HepG2 (cell line): ENCODE data around the gene ABCB11. TPM values are rescaled to one million over a fixed set of nuclear protein-coding genes. Genes with fewer than 3 reads are reported as not detected.

Experiments used
- HNF1A ChIP-seq, 2 experiments: sonication (generic) in 1 of 2; formaldehyde crosslinking in 1 of 2; IDR thresholded peaks; 2 replicates each; pipeline versions ENCODE4 v1.4.0 to v1.6.1; 2016 to 2020; ENCODE audit warnings: borderline replicate concordance in 1 of 2, low read depth in 1 of 2, mild to moderate bottlenecking in 1 of 2, missing genetic modification reagents in 1 of 2
- MLXIP ChIP-seq: sonication (generic); formaldehyde crosslinking; IDR thresholded peaks from 2 replicates; pipeline ENCODE4 v1.9.0; 2021; ENCODE audit warnings: missing genetic modification reagents, borderline replicate concordance
- PRDM10 ChIP-seq: sonication (generic); formaldehyde crosslinking; IDR thresholded peaks from 2 replicates; pipeline ENCODE4 v1.4.0; 2020; ENCODE audit warnings: low read depth, missing genetic modification reagents
- RXRB ChIP-seq: IDR thresholded peaks from 2 replicates; pipeline ENCODE4 v1.6.1; 2016; ENCODE audit warnings: borderline replicate concordance, missing genetic modification reagents, missing compliant biosample characterization
- ZMAT5 ChIP-seq: sonication (generic); formaldehyde crosslinking; IDR thresholded peaks from 2 replicates; pipeline ENCODE4 v1.5.0; 2020; ENCODE audit warnings: mild to moderate bottlenecking, low read depth, missing genetic modification reagents, borderline replicate concordance
- ZNF543 ChIP-seq: sonication (generic); formaldehyde crosslinking; IDR thresholded peaks from 2 replicates; pipeline ENCODE4 v1.4.0; 2020; ENCODE audit warnings: mild to moderate bottlenecking, missing genetic modification reagents
- ZNF710 ChIP-seq: sonication (generic); formaldehyde crosslinking; IDR thresholded peaks from 2 replicates; pipeline ENCODE4 v1.5.0; 2020; ENCODE audit warnings: mild to moderate bottlenecking, missing genetic modification reagents, borderline replicate concordance
- ZSCAN5A ChIP-seq: sonication (generic); formaldehyde crosslinking; IDR thresholded peaks from 2 replicates; pipeline ENCODE4 v1.8.0; 2022; ENCODE audit warnings: mild to moderate bottlenecking, missing genetic modification reagents, borderline replicate concordance
- polyA plus RNA-seq, 8 experiments: library from polyadenylated mRNA; depleted of rRNA in 3 of 8; stranded (reverse) in 7 of 8; unstranded in 1 of 8; fragments of >200 nt; fragmentation: Illumina TruSeq in 4 of 8; extraction: Trizol in 4 of 8; gene quantifications; 2 replicates each; pipeline versions ENCODE4 v1.2.1 to v1.2.3, GENCODE V29; 2011 to 2016; ENCODE audit warnings: low read depth in 4 of 8, missing spikeins in 1 of 8, mixed read lengths in 1 of 8; ENCODE audit not compliant: insufficient read depth in 1 of 8
- total RNA-seq, 5 experiments: library from RNA; depleted of rRNA; stranded (reverse); fragments of >200 nt; fragmentation: Illumina TruSeq; extraction: Trizol; gene quantifications; 2 replicates each; pipeline ENCODE4 v1.2.3, GENCODE V29; 2016; ENCODE audit warnings: low read depth in 1 of 5

Gene ABCB11
- total and polyA plus RNA-seq, 2 of the 13 experiments (the other 11 are each of a cell fraction or from before 2014, with no cell fraction given) = not detected

- 0 out of 2 replicates have a peak, but pooled peaks have one; percentile 11 for TF ChIP-seq ZNF710 (CRISPR knock-in tag)
- no peak for TF ChIP-seq ZNF543 (CRISPR knock-in tag)
- TF ChIP-seq ZMAT5 (CRISPR knock-in tag) = no peak
- 0 out of 2 replicates have a peak, but pooled peaks have one; percentile 26 for TF ChIP-seq RXRB
- no peak for TF ChIP-seq ZSCAN5A
- TF ChIP-seq MLXIP (CRISPR knock-in tag) = no peak
- no peak; the same call in 1 of the 2 replicates for TF ChIP-seq HNF1A (IDR thresholded peaks at IDR 0.05; ENCODE audit: low read depth)
- TF ChIP-seq HNF1A (CRISPR knock-in tag; IDR thresholded peaks at IDR 0.05; ENCODE audit: borderline replicate concordance) = peak; percentile 16; the same call in 1 of the 2 replicates
- TF ChIP-seq PRDM10 (CRISPR knock-in tag) = peak; percentile 53; the same call in 1 of the 2 replicates
These were observed 140.9 kb downstream of the ABCB11 start, which contains the start of gene SPC25 (continued) for GRCh38 chr2:168890006-168890782.
